ENCODE data around the gene CRMP1.
"Not testable (repeated sequence)": the region's sequence is repeated elsewhere in the genome, so short reads cannot be mapped to it uniquely, and the experiment has no call there.

DNA sequence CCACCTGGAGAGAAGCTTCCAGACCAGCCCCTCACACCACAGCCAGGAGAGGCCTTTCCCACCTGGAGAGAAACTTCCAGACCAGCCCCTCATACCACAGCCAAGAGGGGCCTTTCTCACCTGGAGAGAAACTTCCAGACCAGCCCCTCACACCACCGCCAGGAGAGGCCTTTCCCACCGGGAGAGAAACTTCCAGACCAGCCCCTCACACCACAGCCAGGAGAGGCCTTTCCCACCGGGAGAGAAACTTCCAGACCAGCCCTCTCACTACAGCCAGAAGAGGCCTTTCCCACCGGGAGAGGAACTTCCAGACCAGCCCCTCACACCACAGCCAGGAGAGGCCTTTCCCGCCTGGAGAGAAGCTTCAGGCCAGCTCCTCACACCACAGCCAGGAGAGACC lies 80.8 kb downstream of the CRMP1 start:
- not testable (repeated sequence) for TF ChIP-seq LEF1 (IDR thresholded peaks at IDR 0.05; ENCODE audit: borderline replicate concordance); BHLHE40 (IDR thresholded peaks at IDR 0.05; ENCODE audit: borderline replicate concordance); SUZ12 (IDR thresholded peaks at IDR 0.05)

Data from HEK293T (cell line).